Activated T-helper 2 cell treated with anti-CD3 and anti-CD28 coated beads, Interferon-gamma antibody, Interleukin-2, Interleukin-4, amounts not matched to agents 10 μg/mL and 5 μg/mL and 100 μg/mL, durations not matched to agents 14 hours and 24 hours and 36 hours (primary cell): ENCODE measurements around the gene PVRIG. TPM values are rescaled to one million over a fixed set of nuclear protein-coding genes. Genes with fewer than 3 reads are reported as not detected.
"Not testable (repeated sequence)": the region's sequence is repeated elsewhere in the genome, so short reads cannot be mapped to it uniquely, and the experiment has no call there.

ENCODE experiments used
- DNase-seq: peaks from one replicate; pipeline ENCODE4 v3.0.0; 2021; ENCODE audit warnings: low spot score
- H3K27ac Mint-ChIP-seq: one replicate; pipeline ENCODE4 v1.8.0; 2021; ENCODE audit warnings: mixed read lengths
- H3K27me3 Mint-ChIP-seq: one replicate; pipeline ENCODE4 v1.8.0; 2021; ENCODE audit warnings: low read depth, mixed read lengths
- H3K36me3 Mint-ChIP-seq: one replicate; pipeline ENCODE4 v1.8.0; 2021; ENCODE audit warnings: low read depth, mixed read lengths
- H3K4me1 Mint-ChIP-seq: one replicate; pipeline ENCODE4 v1.8.0; 2021; ENCODE audit warnings: low read depth, mixed read lengths
- H3K4me3 Mint-ChIP-seq: one replicate; pipeline ENCODE4 v1.8.0; 2021; ENCODE audit warnings: low read depth, mild to moderate bottlenecking, moderate library complexity, mixed read lengths
- H3K9me3 Mint-ChIP-seq: one replicate; pipeline ENCODE4 v1.8.0; 2021; ENCODE audit warnings: mixed read lengths
- intact Hi-C: fragments of 100-400 bp; cut with micrococcal nuclease; formaldehyde crosslinking; loops from one replicate; pipeline ENCODE4 v1.15.1; 2023
- total RNA-seq: library from RNA; stranded (reverse); gene quantifications from 2 replicates; pipeline ENCODE4 v1.2.3, GENCODE V29; 2022

The PVRIG gene
- total RNA-seq = 18.7 and 21.7 TPM in 2 replicates

- H3K27me3 Mint-ChIP-seq, intact Hi-C loops, H3K9me3 Mint-ChIP-seq, DNase-seq: not testable (repeated sequence)
- Mint-ChIP-seq H3K4me3 (peak within 1 kb of the TSS; percentile 94), H3K4me1 (peaks cover 56% of the 10 kb centered on the region), H3K36me3 (peaks cover 49% of the 10 kb centered on the region), H3K27ac (peak within 1 kb of the TSS; percentile 97)
Observed at GRCh38 chr7:100219801-100220585, at the start of gene PVRIG. Gene PVRIG (plus strand): TSS chr7:100219949. CDS start chr7:100219971, 22 bp downstream.

DNA sequence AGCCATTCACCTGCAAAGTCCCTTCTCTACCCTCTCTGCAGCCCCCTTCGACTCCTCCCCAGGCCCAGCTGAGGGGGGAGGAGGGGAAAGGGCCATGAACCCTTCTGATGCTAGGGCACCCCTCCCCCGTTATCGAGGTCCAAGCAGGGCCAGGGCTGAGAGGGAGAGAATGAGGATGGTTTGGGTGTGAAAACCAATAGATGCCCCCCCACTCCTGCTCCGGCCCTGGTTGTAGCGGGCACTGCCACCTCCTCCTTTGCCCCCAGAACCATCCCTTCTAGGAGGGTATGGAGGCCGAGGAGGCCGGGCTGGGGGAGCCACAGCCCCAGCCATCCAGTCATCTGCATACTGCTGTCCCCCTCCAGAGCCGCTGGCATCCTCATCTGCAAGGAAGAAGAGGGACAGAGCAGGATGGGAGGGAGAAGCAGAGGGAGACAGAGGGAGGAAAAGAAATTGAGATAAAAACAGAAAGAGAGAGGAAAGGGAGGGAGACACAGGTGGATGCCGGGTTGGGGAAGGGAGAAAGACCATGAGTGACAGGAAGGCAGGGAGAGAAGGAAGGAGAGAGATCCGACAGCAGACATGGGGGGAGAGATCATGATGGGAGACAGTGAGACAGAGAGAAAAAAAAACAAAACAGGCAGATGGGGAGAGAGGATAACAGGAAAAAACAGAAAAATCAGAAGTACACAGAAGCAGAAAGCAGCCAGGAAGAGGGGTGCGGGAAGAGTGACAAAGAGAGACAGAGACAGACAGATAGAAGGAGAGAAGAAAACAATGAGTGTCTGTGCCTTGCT, 49.5 kb upstream of the PVRIG start:
- Mint-ChIP-seq H3K27ac (no peak overlapping the region), H3K4me3 (peak overlapping the region; percentile 73), H3K4me1 (peaks cover 53% of the 10 kb centered on the region), H3K36me3 (peaks cover 8% of the 10 kb centered on the region), H3K9me3 (no peaks in the 10 kb centered on the region), H3K27me3 (peaks cover 6% of the 10 kb centered on the region)
- DNase-seq = no peak
- intact Hi-C loops = no loop called here

- H3K4me1 Mint-ChIP-seq = peaks cover 52% of the 10 kb centered on the region
- H3K4me3 Mint-ChIP-seq = peak overlapping the region; percentile 38
- DNase-seq = no peak
- no peaks in the 10 kb centered on the region for H3K9me3 Mint-ChIP-seq
- peaks cover 8% of the 10 kb centered on the region for H3K36me3 Mint-ChIP-seq
- H3K27ac Mint-ChIP-seq = no peak overlapping the region
- intact Hi-C loops = no loop called here
- H3K27me3 Mint-ChIP-seq = peaks cover 8% of the 10 kb centered on the region
Observed at GRCh38 chr7:100171087-100171681, 48.6 kb upstream of the PVRIG start.

GRCh38 chr7:100171840-100172239, 47.9 kb upstream of the PVRIG start:
- Mint-ChIP-seq H3K27me3 (peaks cover 8% of the 10 kb centered on the region), H3K36me3 (peaks cover 8% of the 10 kb centered on the region), H3K27ac (no peak overlapping the region), H3K4me3 (peak overlapping the region; percentile 69), H3K9me3 (no peaks in the 10 kb centered on the region), H3K4me1 (peaks cover 50% of the 10 kb centered on the region)
- no peak for DNase-seq
- intact Hi-C loops = no loop called here

DNA sequence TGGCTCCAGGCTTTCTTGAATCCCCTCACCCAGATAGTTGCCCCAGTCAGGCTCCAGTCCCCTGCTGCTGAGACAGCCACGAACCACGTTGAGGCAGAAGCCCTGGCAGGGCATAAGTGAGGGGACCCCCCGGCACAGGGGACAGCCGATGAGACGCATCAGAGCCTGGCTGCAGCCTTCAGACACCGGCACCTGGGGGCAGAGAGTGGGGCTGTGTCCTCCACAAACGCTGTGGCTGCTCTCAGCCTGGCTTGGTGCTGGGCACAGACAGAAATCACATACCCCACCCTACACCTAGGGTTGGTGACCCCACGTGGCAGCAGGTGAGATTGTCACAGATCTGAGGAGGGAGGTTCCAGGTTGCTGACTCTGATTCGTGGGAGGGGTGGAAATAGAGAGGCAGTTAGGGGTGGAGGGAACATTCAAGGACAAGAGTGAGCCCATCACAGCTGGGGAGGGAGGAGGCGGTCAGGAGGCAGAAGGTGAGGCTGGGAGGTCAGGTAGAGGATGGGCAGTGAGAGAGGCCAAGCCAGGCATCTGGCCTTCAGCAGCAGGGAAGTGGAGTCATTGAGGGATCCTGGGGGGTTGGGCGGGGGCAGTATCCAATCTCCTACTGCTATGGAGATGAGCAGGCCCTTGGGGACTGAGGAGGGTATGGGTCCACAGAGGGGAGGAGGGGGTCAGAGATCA, 45.8 kb upstream of the PVRIG start:
- no peak for DNase-seq
- peaks cover 8% of the 10 kb centered on the region for H3K27me3 Mint-ChIP-seq
- H3K9me3 Mint-ChIP-seq = no peaks in the 10 kb centered on the region
- H3K36me3 Mint-ChIP-seq = peaks cover 8% of the 10 kb centered on the region
- no peak overlapping the region for H3K27ac Mint-ChIP-seq
- peaks cover 31% of the 10 kb centered on the region for H3K4me1 Mint-ChIP-seq
- no peak overlapping the region for H3K4me3 Mint-ChIP-seq
- intact Hi-C loops = no loop called here

GRCh38 chr7:100174582-100174981, 45.2 kb upstream of the PVRIG start:
- Mint-ChIP-seq H3K4me1 (peaks cover 27% of the 10 kb centered on the region), H3K27me3 (peaks cover 8% of the 10 kb centered on the region)

DNA sequence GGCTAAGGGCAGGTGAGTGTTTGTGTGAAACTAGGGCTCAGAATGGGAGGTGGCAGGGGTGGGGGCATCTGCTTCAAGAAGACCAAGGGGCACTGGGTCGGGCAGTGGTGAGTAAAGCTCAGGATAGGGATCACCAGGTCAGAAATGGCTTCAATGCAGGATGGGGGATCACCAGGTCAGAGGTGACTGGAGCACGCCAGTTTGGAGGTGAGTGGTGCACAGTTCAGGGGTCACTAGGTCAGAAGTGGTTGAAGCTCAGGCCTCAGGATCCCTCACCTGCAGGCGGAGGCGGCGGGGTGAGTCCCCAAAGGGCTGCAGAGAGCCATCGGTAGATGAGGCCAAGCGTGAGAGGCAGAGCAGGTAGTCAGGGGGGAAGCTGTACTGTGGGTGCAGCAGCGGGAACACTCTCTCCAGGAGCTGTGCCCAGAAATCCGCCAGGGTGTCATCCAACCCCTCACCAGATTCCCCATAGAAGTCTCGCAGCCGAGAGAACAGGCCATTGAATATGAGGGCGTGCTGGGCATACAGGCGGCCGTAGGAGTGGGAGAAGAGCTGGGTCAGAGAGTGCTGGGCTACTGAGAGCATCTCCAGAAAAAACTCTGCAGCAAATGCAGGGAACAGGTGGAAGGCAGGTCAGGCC, 44.3 kb upstream of the PVRIG start:
- peak overlapping the region; percentile 71 for H3K4me3 Mint-ChIP-seq
- peaks cover 10% of the 10 kb centered on the region for H3K36me3 Mint-ChIP-seq
- H3K9me3 Mint-ChIP-seq = peaks cover 2% of the 10 kb centered on the region
- DNase-seq = no peak
- no peak overlapping the region for H3K27ac Mint-ChIP-seq
- intact Hi-C loops = no loop called here
- H3K4me1 Mint-ChIP-seq = peaks cover 24% of the 10 kb centered on the region
- peaks cover 7% of the 10 kb centered on the region for H3K27me3 Mint-ChIP-seq

More at GRCh38 chr7:100174582-100174981, 45.2 kb upstream of the PVRIG start:
- H3K9me3 Mint-ChIP-seq = no peaks in the 10 kb centered on the region
- no peak overlapping the region for H3K27ac Mint-ChIP-seq
- peaks cover 8% of the 10 kb centered on the region for H3K36me3 Mint-ChIP-seq
- no peak overlapping the region for H3K4me3 Mint-ChIP-seq
- no peak for DNase-seq
- intact Hi-C loops = no loop called here

- Mint-ChIP-seq H3K27ac (no peak overlapping the region), H3K4me3 (peak overlapping the region; percentile 82), H3K36me3 (peaks cover 12% of the 10 kb centered on the region), H3K27me3 (peaks cover 4% of the 10 kb centered on the region), H3K9me3 (peaks cover 5% of the 10 kb centered on the region), H3K4me1 (peaks cover 28% of the 10 kb centered on the region)
- intact Hi-C loops = loop anchor here (1.0 kb wide), 1 partner anchor 33 kb away; no protein-coding TSS in a partner anchor
- DNase-seq = no peak
Observed at GRCh38 chr7:100176096-100177044, 43.4 kb upstream of the PVRIG start.

DNA sequence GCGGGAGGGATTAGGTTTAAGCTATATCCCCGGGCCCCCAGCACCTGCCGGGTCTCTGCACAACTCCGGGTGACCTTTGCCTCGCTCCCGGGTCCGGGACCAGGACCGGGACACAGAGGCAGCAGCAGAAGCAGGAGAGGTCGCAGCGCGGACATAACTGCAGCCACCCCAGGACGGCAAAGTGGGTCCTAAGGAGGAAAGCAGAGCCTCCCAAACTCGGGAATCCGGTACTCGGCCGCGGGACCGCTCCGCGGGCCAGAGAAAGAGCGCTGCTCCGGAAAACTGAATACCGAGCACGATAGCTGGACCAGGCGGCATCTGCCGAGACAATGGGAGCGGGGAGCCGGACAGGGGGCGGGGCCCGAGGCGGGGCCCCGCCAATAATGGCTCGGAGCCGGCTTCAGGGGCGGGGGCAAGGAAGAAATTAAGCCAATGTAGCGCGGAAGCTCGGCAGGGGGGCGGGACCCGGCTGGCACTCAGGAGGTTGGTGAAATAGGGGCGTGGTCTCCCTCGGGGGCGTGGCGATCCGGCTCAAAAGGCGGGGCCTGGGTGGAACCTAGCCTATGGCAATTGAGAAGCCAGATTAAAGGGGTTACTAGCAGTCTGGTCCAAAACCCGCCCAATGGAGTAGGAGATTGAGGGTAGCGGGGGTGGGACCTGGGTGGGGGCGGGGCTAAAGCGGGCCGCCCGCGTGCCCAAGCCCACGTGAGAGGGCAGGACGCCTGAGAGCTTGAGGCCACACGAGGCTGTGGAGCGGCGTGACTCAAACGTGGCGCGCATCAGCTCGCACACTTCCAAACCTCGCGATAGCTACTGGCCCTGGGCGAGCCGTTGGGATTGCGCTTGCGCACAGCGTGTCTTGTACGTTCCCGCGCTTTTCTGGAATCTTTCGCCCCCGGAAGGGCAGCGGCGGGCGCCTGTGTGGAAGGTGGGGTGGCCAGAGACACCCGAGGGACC, 42.4 kb upstream of the PVRIG start, which contains the start of the genes GPC2 and STAG3:
TSS of gene GPC2 (minus strand) at position 337 of the 957 bp plus-strand sequence. CDS start at position 155, 182 bp downstream.
TSS of gene STAG3 (plus strand) at position 874 of the 957 bp plus-strand sequence. CDS start 2,639 bp downstream, outside the sequence.
- intact Hi-C loops = loop anchor here (1.0 kb wide), 1 partner anchor 32 kb away; no protein-coding TSS in a partner anchor
- Mint-ChIP-seq H3K27ac (peak within 1 kb of the TSS; percentile 77), H3K4me1 (peaks cover 35% of the 10 kb centered on the region), H3K36me3 (peaks cover 18% of the 10 kb centered on the region), H3K9me3 (peaks cover 5% of the 10 kb centered on the region), H3K27me3 (peaks cover 2% of the 10 kb centered on the region), H3K4me3 (peak within 1 kb of the TSS; percentile 82)
- DNase-seq = peak; percentile 98

DNA sequence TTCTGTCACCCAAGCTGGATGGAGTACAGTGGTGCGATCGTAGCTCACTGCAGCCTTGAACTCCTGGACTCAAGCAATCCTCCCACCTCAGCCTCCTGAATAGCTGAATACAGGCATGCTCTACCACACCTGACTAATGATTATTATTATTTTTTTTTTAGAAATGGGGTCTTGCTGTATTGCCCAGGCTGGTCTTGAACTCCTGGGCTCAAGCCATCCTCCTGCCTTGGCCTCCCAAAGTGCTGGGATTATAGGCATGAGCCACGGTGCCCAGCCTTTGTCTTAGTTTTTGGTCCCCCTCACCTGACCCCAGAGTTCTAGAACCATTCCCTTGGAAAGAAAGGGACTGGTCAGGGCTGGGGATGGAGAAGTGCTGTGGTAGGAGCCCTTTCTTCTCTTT, 39.7 kb upstream of the PVRIG start:
- Mint-ChIP-seq H3K27ac (peak overlapping the region; percentile 77), H3K36me3 (peaks cover 14% of the 10 kb centered on the region), H3K4me3 (peak overlapping the region; percentile 48), H3K4me1 (peaks cover 41% of the 10 kb centered on the region)
- H3K27me3 Mint-ChIP-seq, DNase-seq, H3K9me3 Mint-ChIP-seq, intact Hi-C loops: not testable (repeated sequence)
